ENCODE measurements around the gene RIT1.

- TF ChIP-seq CTCF (IDR thresholded peaks at IDR 0.05; ENCODE audit: low read depth, low read length) (no peak), EZH2phosphoT487 (IDR thresholded peaks at IDR 0.05; ENCODE audit: low read depth) (no peak)
Measured at GRCh38 chr1:155880251-155880650, 30.9 kb downstream of the RIT1 start.
